Suprapubic skin (tissue), 4 donors: ENCODE measurements around the gene OLFM3. TPM values are rescaled to one million over a fixed set of nuclear protein-coding genes. Genes with fewer than 3 reads are reported as not detected.

Source experiments
- DNase-seq, 2 donors: peaks; one replicate each; pipeline ENCODE4 v3.0.0-alpha.2; 2019; ENCODE audit warnings: low spot score in 2 of 2
- H3K27ac ChIP-seq: fragments of 200-600 bp; sonication (generic); one replicate; pipeline ENCODE4 v1.5.1; 2019
- H3K27me3 ChIP-seq: fragments of 200-600 bp; sonication (generic); one replicate; pipeline ENCODE4 v1.5.1; 2019
- H3K36me3 ChIP-seq: fragments of 200-600 bp; sonication (generic); one replicate; pipeline ENCODE4 v1.5.1; 2019
- H3K4me1 ChIP-seq: fragments of 200-600 bp; sonication (generic); one replicate; pipeline ENCODE4 v1.5.1; 2019
- H3K4me3 ChIP-seq: fragments of 200-600 bp; sonication (generic); one replicate; pipeline ENCODE4 v1.5.1; 2019; ENCODE audit warnings: mild to moderate bottlenecking
- H3K9me3 ChIP-seq: fragments of 200-600 bp; sonication (generic); one replicate; pipeline ENCODE4 v1.5.1; 2019
- EP300 ChIP-seq: sonication (generic); formaldehyde crosslinking; IDR thresholded peaks from one replicate; pipeline ENCODE4 v1.6.1; 2017; ENCODE audit warnings: antibody characterized with exemption
- POLR2A ChIP-seq, 2 donors: fragments of 450-650 bp; IDR thresholded peaks; one replicate each; pipeline ENCODE4 v1.6.1; 2017; ENCODE audit warnings: antibody characterized with exemption in 2 of 2, mild to moderate bottlenecking in 2 of 2, moderate library complexity in 2 of 2
- POLR2AphosphoS5 ChIP-seq, 3 donors: sonication (generic); formaldehyde crosslinking; IDR thresholded peaks; one replicate each; pipeline ENCODE4 v1.6.1; 2017; ENCODE audit warnings: antibody characterized with exemption in 3 of 3
- WGBS: methylation state at CpG from one replicate; pipeline ENCODE4 v1.1.5; 2018; 5-methylcytosine and 5-hydroxymethylcytosine counted together
- total RNA-seq, 4 donors: library from RNA; depleted of rRNA; stranded (reverse); fragments of >200 nt; gene quantifications; one replicate each; pipeline ENCODE4 v1.1.0, GENCODE V29; 2016
- TF ChIP-seq, protein P1 (sequence below), 2 donors: fragments of 200-600 bp in 1 of 2; fragments of 450-650 bp in 1 of 2; sonication (generic) in 1 of 2; IDR thresholded peaks; one replicate each; pipeline ENCODE4 v1.5.1; 2016 to 2019; ENCODE audit warnings: antibody characterized with exemption in 2 of 2, mild to moderate bottlenecking in 1 of 2, moderate library complexity in 1 of 2

Gene OLFM3
- total RNA-seq, 4 donors from 2014 or later: not detected

GRCh38 chr1:101769520-101769919, 227.2 kb downstream of the OLFM3 start:
- Histone ChIP-seq H3K4me1 (no peaks in the 10 kb centered on the region), H3K9me3 (no peaks in the 10 kb centered on the region), H3K36me3 (no peaks in the 10 kb centered on the region), H3K27me3 (no peaks in the 10 kb centered on the region), H3K4me3 (no peak overlapping the region), H3K27ac (no peak overlapping the region)
- no peak for DNase-seq
- 65% methylated on average over 3 of the region's 3 CpGs for WGBS
- TF ChIP-seq EP300 (no peak), POLR2A (IDR thresholded peaks at IDR 0.05) (no peak), POLR2AphosphoS5 (IDR thresholded peaks at IDR 0.05) (no peak)
- TF ChIP-seq, protein P1, sequence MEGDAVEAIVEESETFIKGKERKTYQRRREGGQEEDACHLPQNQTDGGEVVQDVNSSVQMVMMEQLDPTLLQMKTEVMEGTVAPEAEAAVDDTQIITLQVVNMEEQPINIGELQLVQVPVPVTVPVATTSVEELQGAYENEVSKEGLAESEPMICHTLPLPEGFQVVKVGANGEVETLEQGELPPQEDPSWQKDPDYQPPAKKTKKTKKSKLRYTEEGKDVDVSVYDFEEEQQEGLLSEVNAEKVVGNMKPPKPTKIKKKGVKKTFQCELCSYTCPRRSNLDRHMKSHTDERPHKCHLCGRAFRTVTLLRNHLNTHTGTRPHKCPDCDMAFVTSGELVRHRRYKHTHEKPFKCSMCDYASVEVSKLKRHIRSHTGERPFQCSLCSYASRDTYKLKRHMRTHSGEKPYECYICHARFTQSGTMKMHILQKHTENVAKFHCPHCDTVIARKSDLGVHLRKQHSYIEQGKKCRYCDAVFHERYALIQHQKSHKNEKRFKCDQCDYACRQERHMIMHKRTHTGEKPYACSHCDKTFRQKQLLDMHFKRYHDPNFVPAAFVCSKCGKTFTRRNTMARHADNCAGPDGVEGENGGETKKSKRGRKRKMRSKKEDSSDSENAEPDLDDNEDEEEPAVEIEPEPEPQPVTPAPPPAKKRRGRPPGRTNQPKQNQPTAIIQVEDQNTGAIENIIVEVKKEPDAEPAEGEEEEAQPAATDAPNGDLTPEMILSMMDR (IDR thresholded peaks at IDR 0.05): no peak

DNA sequence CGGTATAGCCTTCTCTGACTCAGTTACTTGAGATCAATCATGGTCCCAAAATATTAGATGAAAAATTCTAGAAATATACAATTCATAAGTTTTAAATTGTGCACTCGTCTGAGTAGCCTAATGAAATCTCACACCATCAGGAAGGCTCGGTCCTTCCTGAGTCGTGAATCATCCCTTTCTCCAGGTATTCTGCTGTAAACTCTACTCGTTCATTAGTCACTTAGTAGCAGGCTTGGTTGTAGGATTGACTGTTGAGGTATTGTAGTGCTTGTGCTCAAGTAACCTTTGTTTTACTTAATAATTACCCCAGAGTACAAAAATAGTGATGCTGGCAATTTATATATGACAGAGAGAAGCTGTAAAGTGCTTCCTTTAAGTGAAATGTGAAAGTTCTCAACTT, 238.7 kb downstream of the OLFM3 start:
- Histone ChIP-seq H3K27me3 (no peaks in the 10 kb centered on the region), H3K9me3 (no peaks in the 10 kb centered on the region), H3K4me3 (no peak overlapping the region), H3K36me3 (no peaks in the 10 kb centered on the region), H3K27ac (no peak overlapping the region), H3K4me1 (no peaks in the 10 kb centered on the region)
- no peak for DNase-seq
- TF ChIP-seq POLR2A (IDR thresholded peaks at IDR 0.05): no peak
- TF ChIP-seq, protein P1 (IDR thresholded peaks at IDR 0.05): no peak
- no peak for TF ChIP-seq POLR2AphosphoS5 (IDR thresholded peaks at IDR 0.05)
- TF ChIP-seq EP300: no peak
- WGBS: 84% methylated on average over 5 of the region's 5 CpGs

GRCh38 chr1:101756411-101756810, 240.3 kb downstream of the OLFM3 start:
- WGBS: 68% methylated on average over 2 of the region's 2 CpGs
- Histone ChIP-seq H3K4me3 (no peak overlapping the region), H3K36me3 (no peaks in the 10 kb centered on the region), H3K27ac (no peak overlapping the region), H3K9me3 (no peaks in the 10 kb centered on the region), H3K27me3 (no peaks in the 10 kb centered on the region), H3K4me1 (no peaks in the 10 kb centered on the region)
- no peak for DNase-seq
- TF ChIP-seq EP300 (no peak), POLR2AphosphoS5 (IDR thresholded peaks at IDR 0.05) (no peak), POLR2A (IDR thresholded peaks at IDR 0.05) (no peak)
- TF ChIP-seq, protein P1 (IDR thresholded peaks at IDR 0.05): no peak
